A549 (cell line): Measurements from ENCODE around the gene AMDHD2. TPM values are rescaled to one million over a fixed set of nuclear protein-coding genes. Genes with fewer than 3 reads are reported as not detected.

Experiments used
- ATAC-seq, 2 experiments: fragments of 200-7000 bp in 1 of 2; fragments of >200 bp in 1 of 2; cut with Nextera tagmentation in 1 of 2; cut with Tn5 transposase in 1 of 2; 3 replicates each; pipeline versions ENCODE4 v1.8.0 to v1.9.1; 2018 to 2020; ENCODE audit warnings: mild to moderate bottlenecking in 1 of 2, moderate library complexity in 1 of 2
- CTCF ChIA-PET: fragments of 300-600 bp; sonication (Branson Sonifier 250); formaldehyde crosslinking; extraction: SDS; loops from one replicate; lab custom pipeline; 2021; ENCODE audit warnings: antibody characterized with exemption, inconsistent platforms; lab: Yijun Ruan, JAX
- POLR2A ChIA-PET: fragments of 350-600 bp; formaldehyde crosslinking; extraction: SDS; loops from one replicate; lab custom pipeline; 2021; ENCODE audit warnings: antibody characterized with exemption, inconsistent platforms; lab: Yijun Ruan, JAX
- DNase-seq, 2 experiments: peaks; one replicate each; pipeline versions ENCODE4 v3.0.0 to v3.0.0-alpha.2; 2011 to 2016; ENCODE audit warnings: low read depth in 1 of 2, low spot score in 1 of 2
- FAIRE-seq: peaks from 2 replicates; lab custom pipeline; 2011; peaks lifted over from hg19 to GRCh38; lab: Jason Lieb, UNC
- H3K27ac ChIP-seq, 2 experiments: fragments of >200 bp; sonication (Bioruptor Twin); formaldehyde crosslinking; 3 replicates each; pipeline ENCODE4 v1.5.1; 2016 to 2017
- H3K4me1 ChIP-seq: fragments of >200 bp; sonication (Bioruptor Twin); formaldehyde crosslinking; 3 replicates; pipeline ENCODE4 v1.6.1; 2016
- H3K4me2 ChIP-seq: fragments of >200 bp; sonication (Bioruptor Twin); formaldehyde crosslinking; 3 replicates; pipeline ENCODE4 v1.6.1; 2016
- H3K4me3 ChIP-seq: fragments of >200 bp; sonication (Bioruptor Twin); formaldehyde crosslinking; 3 replicates; pipeline ENCODE4 v1.5.1; 2016
- H3K9me3 ChIP-seq: fragments of >200 bp; sonication (Bioruptor Twin); formaldehyde crosslinking; 3 replicates; pipeline ENCODE4 v1.6.1; 2016
- CEBPB ChIP-seq, 2 experiments: fragments of >200 bp in 1 of 2; sonication (Bioruptor Twin) in 1 of 2; formaldehyde crosslinking in 1 of 2; IDR thresholded peaks; 2 replicates each; pipeline ENCODE4 v1.6.1; 2012 to 2016
- HEYL ChIP-seq: fragments of 250-450 bp; sonication (Bioruptor Pico); IDR thresholded peaks from 2 replicates; pipeline ENCODE4 v1.8.0; 2021; ENCODE audit warnings: mild to moderate bottlenecking, moderate library complexity
- HOXB5 ChIP-seq: fragments of 250-450 bp; sonication (Bioruptor Pico); IDR thresholded peaks from 2 replicates; pipeline ENCODE4 v1.5.0; 2020; ENCODE audit warnings: mild to moderate bottlenecking, moderate library complexity
- JUN ChIP-seq, 2 experiments: fragments of >200 bp; sonication (Bioruptor Twin); formaldehyde crosslinking; IDR thresholded peaks; 2 replicates in 1 of 2; 3 replicates in 1 of 2; pipeline ENCODE4 v1.6.1; 2016 to 2017
- MAFK ChIP-seq: fragments of 450-650 bp; IDR thresholded peaks from 2 replicates; pipeline ENCODE4 v1.6.1; 2014; ENCODE audit not compliant: partially characterized antibody
- MYC ChIP-seq: IDR thresholded peaks from 2 replicates; pipeline ENCODE4 v1.6.1; 2012; ENCODE audit warnings: mild to moderate bottlenecking, inconsistent platforms, low read length, improper control_type of control experiment, borderline replicate concordance
- NPAS2 ChIP-seq: fragments of 250-450 bp; sonication (Bioruptor Pico); IDR thresholded peaks from 2 replicates; pipeline ENCODE4 v1.8.0; 2022; ENCODE audit warnings: mild to moderate bottlenecking, moderate library complexity, borderline replicate concordance
- PHF8 ChIP-seq: fragments of 200-600 bp; sonication (generic); IDR thresholded peaks from 2 replicates; pipeline ENCODE4 v1.6.1; 2016; ENCODE audit warnings: low read depth, mild to moderate bottlenecking, antibody characterized with exemption, moderate library complexity, borderline replicate concordance
- POLR2AphosphoS2 ChIP-seq: conservative IDR thresholded peaks from 2 replicates; pipeline ENCODE4 v1.6.1; 2012; ENCODE audit warnings: low read length, improper control_type of control experiment, inconsistent platforms
- RARB ChIP-seq: fragments of 250-450 bp; sonication (Bioruptor Pico); IDR thresholded peaks from 2 replicates; pipeline ENCODE4 v1.8.0; 2021; ENCODE audit warnings: mild to moderate bottlenecking, moderate library complexity
- RCOR1 ChIP-seq: fragments of 150-350 bp; IDR thresholded peaks from 2 replicates; pipeline ENCODE4 v1.6.1; 2014; ENCODE audit warnings: antibody characterized with exemption, low read length, low read depth
- RFX5 ChIP-seq: fragments of 450-650 bp; IDR thresholded peaks from 2 replicates; pipeline ENCODE4 v1.7.1; 2014; ENCODE audit warnings: antibody characterized with exemption, mild to moderate bottlenecking, moderate library complexity
- RNF2 ChIP-seq: fragments of 200-600 bp; sonication (generic); IDR thresholded peaks from 2 replicates; pipeline ENCODE4 v1.6.1; 2016; ENCODE audit warnings: low read depth, mild to moderate bottlenecking, antibody characterized with exemption, moderate library complexity, borderline replicate concordance
- SMC3 ChIP-seq: fragments of >200 bp; sonication (Bioruptor Twin); formaldehyde crosslinking; IDR thresholded peaks from 3 replicates; pipeline ENCODE4 v1.6.1; 2018; ENCODE audit warnings: inconsistent platforms
- WGBS: methylation state at CpG from one replicate; pipeline ENCODE4 v1.1.6; 2017; ENCODE audit errors: missing lambda C conversion rate; 5-methylcytosine and 5-hydroxymethylcytosine counted together
- polyA plus RNA-seq, 4 experiments: library from polyadenylated mRNA; depleted of rRNA in 3 of 4; stranded (reverse); fragments of >200 nt; fragmentation: RNase III in 1 of 4; extraction: RNeasy Plus Mini Kit Qiagen cat#74134 plus additional on column Dnase treatment in 1 of 4; gene quantifications; 2 replicates in 3 of 4; 3 replicates in 1 of 4; pipeline ENCODE4 v1.2.3, GENCODE V29; 2011 to 2017
- TF ChIP-seq, protein P1 (sequence below): fragments of >200 bp; sonication (Bioruptor Twin); formaldehyde crosslinking; IDR thresholded peaks from 3 replicates; pipeline ENCODE4 v1.5.1; 2016
- TF ChIP-seq, protein P2 (sequence below): IDR thresholded peaks from 2 replicates; pipeline ENCODE4 v1.6.1; 2012
- TF ChIP-seq, protein P3 (sequence below): fragments of 200-600 bp; sonication (generic); IDR thresholded peaks from 2 replicates; pipeline ENCODE4 v1.6.1; 2016; ENCODE audit warnings: antibody characterized with exemption, mild to moderate bottlenecking, moderate library complexity
- TF ChIP-seq, protein P4 (sequence below): IDR thresholded peaks from 2 replicates; pipeline ENCODE4 v1.6.1; 2012; ENCODE audit warnings: low read depth, borderline replicate concordance
- TF ChIP-seq, protein P5 (sequence below): fragments of 250-450 bp; sonication (Bioruptor Pico); IDR thresholded peaks from 2 replicates; pipeline ENCODE4 v1.5.0; 2021; ENCODE audit warnings: mild to moderate bottlenecking, moderate library complexity, borderline replicate concordance

Gene AMDHD2
- polyA plus RNA-seq, 2 of the 4 experiments (the other 2 are of a cell fraction), result 6.6 to 28.8 TPM

DNA sequence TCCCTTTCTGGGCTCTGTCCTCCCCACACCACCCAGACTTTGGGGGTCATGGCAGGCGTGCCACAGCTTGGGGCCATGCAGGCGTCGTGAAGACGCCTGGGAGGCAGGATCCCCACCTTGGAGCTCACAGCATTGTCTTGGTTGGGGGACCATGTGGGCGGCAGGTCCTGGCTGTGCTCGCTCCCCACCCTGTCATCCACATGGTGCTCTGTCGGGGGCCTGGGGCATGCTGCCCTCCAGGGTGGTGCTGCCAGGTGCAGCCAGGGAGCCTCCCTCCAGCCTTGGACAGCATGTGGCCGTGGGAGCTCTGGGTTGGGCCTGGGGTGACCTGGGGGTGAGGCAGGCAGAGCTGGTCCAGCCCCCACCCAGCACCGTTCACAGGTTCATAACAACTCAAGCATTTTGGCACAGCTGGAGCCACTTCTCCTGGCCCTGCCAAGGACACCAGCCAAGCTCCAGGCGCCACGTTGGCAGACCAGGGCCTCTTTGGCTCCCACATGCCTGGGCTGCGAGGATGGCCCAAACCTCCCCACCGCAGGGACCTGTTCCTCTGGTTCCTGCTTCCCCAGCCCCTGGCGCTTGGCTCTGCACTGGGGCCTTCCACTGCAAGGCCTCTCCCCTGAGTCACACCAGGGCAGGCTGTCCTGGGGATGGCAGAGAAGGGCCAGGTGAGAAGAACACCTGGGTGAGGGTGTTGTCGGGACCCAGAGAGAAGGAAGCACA lies 21.5 kb upstream of the AMDHD2 start:
- no peak overlapping the region for H3K27ac ChIP-seq
- H3K4me1 ChIP-seq, result peaks cover 28% of the 10 kb centered on the region
- CTCF ChIA-PET, result interaction anchor here (0.6 to 6.4 kb wide), 5 partner anchors 12 to 304 kb away, joined by 3 to 98 read pairs (median 3); partner anchors contain the start of gene ABCA3
- DNase-seq, result no peak
- TF ChIP-seq PHF8 (no peak), HEYL (CRISPR knock-in tag) (no peak), NPAS2 (CRISPR knock-in tag) (no peak), JUN (IDR thresholded peaks at IDR 0.05) (no peak), MAFK (no peak), RARB (CRISPR knock-in tag) (no peak), RCOR1 (no peak), CEBPB (IDR thresholded peaks at IDR 0.05) (no peak), RNF2 (no peak), HOXB5 (CRISPR knock-in tag) (no peak), MYC (no peak), SMC3 (no peak)
- TF ChIP-seq, protein P1, sequence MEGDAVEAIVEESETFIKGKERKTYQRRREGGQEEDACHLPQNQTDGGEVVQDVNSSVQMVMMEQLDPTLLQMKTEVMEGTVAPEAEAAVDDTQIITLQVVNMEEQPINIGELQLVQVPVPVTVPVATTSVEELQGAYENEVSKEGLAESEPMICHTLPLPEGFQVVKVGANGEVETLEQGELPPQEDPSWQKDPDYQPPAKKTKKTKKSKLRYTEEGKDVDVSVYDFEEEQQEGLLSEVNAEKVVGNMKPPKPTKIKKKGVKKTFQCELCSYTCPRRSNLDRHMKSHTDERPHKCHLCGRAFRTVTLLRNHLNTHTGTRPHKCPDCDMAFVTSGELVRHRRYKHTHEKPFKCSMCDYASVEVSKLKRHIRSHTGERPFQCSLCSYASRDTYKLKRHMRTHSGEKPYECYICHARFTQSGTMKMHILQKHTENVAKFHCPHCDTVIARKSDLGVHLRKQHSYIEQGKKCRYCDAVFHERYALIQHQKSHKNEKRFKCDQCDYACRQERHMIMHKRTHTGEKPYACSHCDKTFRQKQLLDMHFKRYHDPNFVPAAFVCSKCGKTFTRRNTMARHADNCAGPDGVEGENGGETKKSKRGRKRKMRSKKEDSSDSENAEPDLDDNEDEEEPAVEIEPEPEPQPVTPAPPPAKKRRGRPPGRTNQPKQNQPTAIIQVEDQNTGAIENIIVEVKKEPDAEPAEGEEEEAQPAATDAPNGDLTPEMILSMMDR, result no peak
- TF ChIP-seq, protein P2, sequence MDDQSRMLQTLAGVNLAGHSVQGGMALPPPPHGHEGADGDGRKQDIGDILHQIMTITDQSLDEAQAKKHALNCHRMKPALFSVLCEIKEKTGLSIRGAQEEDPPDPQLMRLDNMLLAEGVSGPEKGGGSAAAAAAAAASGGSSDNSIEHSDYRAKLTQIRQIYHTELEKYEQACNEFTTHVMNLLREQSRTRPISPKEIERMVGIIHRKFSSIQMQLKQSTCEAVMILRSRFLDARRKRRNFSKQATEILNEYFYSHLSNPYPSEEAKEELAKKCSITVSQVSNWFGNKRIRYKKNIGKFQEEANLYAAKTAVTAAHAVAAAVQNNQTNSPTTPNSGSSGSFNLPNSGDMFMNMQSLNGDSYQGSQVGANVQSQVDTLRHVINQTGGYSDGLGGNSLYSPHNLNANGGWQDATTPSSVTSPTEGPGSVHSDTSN, result no peak
- TF ChIP-seq, protein P3, sequence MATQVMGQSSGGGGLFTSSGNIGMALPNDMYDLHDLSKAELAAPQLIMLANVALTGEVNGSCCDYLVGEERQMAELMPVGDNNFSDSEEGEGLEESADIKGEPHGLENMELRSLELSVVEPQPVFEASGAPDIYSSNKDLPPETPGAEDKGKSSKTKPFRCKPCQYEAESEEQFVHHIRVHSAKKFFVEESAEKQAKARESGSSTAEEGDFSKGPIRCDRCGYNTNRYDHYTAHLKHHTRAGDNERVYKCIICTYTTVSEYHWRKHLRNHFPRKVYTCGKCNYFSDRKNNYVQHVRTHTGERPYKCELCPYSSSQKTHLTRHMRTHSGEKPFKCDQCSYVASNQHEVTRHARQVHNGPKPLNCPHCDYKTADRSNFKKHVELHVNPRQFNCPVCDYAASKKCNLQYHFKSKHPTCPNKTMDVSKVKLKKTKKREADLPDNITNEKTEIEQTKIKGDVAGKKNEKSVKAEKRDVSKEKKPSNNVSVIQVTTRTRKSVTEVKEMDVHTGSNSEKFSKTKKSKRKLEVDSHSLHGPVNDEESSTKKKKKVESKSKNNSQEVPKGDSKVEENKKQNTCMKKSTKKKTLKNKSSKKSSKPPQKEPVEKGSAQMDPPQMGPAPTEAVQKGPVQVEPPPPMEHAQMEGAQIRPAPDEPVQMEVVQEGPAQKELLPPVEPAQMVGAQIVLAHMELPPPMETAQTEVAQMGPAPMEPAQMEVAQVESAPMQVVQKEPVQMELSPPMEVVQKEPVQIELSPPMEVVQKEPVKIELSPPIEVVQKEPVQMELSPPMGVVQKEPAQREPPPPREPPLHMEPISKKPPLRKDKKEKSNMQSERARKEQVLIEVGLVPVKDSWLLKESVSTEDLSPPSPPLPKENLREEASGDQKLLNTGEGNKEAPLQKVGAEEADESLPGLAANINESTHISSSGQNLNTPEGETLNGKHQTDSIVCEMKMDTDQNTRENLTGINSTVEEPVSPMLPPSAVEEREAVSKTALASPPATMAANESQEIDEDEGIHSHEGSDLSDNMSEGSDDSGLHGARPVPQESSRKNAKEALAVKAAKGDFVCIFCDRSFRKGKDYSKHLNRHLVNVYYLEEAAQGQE, result no peak
- TF ChIP-seq, protein P4, sequence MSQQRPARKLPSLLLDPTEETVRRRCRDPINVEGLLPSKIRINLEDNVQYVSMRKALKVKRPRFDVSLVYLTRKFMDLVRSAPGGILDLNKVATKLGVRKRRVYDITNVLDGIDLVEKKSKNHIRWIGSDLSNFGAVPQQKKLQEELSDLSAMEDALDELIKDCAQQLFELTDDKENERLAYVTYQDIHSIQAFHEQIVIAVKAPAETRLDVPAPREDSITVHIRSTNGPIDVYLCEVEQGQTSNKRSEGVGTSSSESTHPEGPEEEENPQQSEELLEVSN, result no peak
- TF ChIP-seq, all 56 proteins: peak for 0
- POLR2A ChIA-PET, result no interaction called here
- 91% methylated on average over 11 of the region's 15 CpGs for WGBS
- ATAC-seq (no peak), FAIRE-seq (no peak)
- Histone ChIP-seq H3K4me2 (no peak overlapping the region), H3K9me3 (no peaks in the 10 kb centered on the region), H3K4me3 (no peak overlapping the region)

DNA sequence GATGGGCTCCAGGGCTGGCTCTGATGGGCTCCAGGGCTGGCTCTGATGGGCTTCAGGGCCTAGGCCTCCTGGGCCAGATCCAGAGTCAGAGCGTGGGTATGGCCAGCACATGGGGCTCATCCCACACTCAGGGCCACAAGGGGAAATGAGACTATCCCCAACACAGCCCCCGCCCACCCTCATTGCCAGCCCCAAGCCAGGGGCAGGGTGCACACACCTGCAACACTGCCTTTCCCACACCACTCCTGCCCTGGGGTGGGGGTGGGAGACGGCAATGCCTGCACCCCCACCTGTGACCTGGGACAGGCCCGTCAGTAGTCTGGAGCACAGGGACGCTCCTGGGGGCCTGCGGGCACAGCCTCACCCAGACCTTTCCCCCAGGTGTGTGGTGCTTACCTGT lies 20.7 kb upstream of the AMDHD2 start:
- Histone ChIP-seq H3K27ac (no peak overlapping the region), H3K9me3 (no peaks in the 10 kb centered on the region), H3K4me2 (no peak overlapping the region), H3K4me3 (no peak overlapping the region), H3K4me1 (peaks cover 28% of the 10 kb centered on the region)
- no peak for ATAC-seq
- no peak for FAIRE-seq
- no peak for DNase-seq
- no peak for TF ChIP-seq POLR2AphosphoS2
- TF ChIP-seq, protein P1, result no peak
- TF ChIP-seq, protein P5, sequence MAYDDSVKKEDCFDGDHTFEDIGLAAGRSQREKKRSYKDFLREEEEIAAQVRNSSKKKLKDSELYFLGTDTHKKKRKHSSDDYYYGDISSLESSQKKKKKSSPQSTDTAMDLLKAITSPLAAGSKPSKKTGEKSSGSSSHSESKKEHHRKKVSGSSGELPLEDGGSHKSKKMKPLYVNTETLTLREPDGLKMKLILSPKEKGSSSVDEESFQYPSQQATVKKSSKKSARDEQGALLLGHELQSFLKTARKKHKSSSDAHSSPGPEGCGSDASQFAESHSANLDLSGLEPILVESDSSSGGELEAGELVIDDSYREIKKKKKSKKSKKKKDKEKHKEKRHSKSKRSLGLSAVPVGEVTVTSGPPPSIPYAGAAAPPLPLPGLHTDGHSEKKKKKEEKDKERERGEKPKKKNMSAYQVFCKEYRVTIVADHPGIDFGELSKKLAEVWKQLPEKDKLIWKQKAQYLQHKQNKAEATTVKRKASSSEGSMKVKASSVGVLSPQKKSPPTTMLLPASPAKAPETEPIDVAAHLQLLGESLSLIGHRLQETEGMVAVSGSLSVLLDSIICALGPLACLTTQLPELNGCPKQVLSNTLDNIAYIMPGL (CRISPR knock-in tag), result no peak
- TF ChIP-seq RFX5, result no peak
- TF ChIP-seq, protein P2, result no peak
- ChIA-PET CTCF (interaction anchor here (0.9 to 6.4 kb wide), 7 partner anchors 13 to 305 kb away, joined by 3 to 98 read pairs (median 18); partner anchors contain the start of gene TEDC2), POLR2A (no interaction called here)
- WGBS, result 92% methylated on average over 3 of the region's 6 CpGs
